Hepatocyte (in vitro differentiated cells): ENCODE measurements around the gene REELD1. TPM values are rescaled to one million over a fixed set of nuclear protein-coding genes. Genes with fewer than 3 reads are reported as not detected.

Experiments
- DNase-seq: peaks from one replicate; pipeline ENCODE4 v3.0.0-alpha.2; 2016; ENCODE audit warnings: low spot score
- H2AFZ ChIP-seq: fragments of 200-600 bp; sonication (generic); 2 replicates; pipeline ENCODE4 v1.6.0; 2016; ENCODE audit warnings: antibody characterized with exemption, mild to moderate bottlenecking
- H3K27ac ChIP-seq: fragments of 200-600 bp; sonication (generic); 2 replicates; pipeline ENCODE4 v1.5.1; 2016; ENCODE audit warnings: mild to moderate bottlenecking
- H3K27me3 ChIP-seq: fragments of 200-600 bp; sonication (generic); 2 replicates; pipeline ENCODE4 v1.6.1; 2016
- H3K36me3 ChIP-seq: fragments of 200-600 bp; sonication (generic); replicated peaks from 2 replicates; pipeline ENCODE4 v1.5.1; 2016; ENCODE audit warnings: low read depth; ENCODE audit not compliant: insufficient read depth
- H3K4me1 ChIP-seq: fragments of 200-600 bp; sonication (generic); 2 replicates; pipeline ENCODE4 v1.5.1; 2016; ENCODE audit warnings: mild to moderate bottlenecking, moderate library complexity; ENCODE audit not compliant: insufficient read depth
- H3K4me2 ChIP-seq: fragments of 200-600 bp; sonication (generic); 2 replicates; pipeline ENCODE4 v1.6.0; 2016
- H3K4me3 ChIP-seq: fragments of 200-600 bp; sonication (generic); 2 replicates; pipeline ENCODE4 v1.5.1; 2016; ENCODE audit warnings: mild to moderate bottlenecking
- H3K79me2 ChIP-seq: fragments of 200-600 bp; sonication (generic); 2 replicates; pipeline ENCODE4 v1.6.0; 2017; ENCODE audit warnings: mild to moderate bottlenecking
- H3K9me2 ChIP-seq: fragments of 200-600 bp; sonication (generic); replicated peaks from 2 replicates; pipeline ENCODE4 v1.6.0; 2017; ENCODE audit warnings: mild to moderate bottlenecking; ENCODE audit not compliant: insufficient read depth
- H3K9me3 ChIP-seq: fragments of 200-600 bp; sonication (generic); 2 replicates; pipeline ENCODE4 v1.5.1; 2016; ENCODE audit warnings: low read depth, mild to moderate bottlenecking
- H4K20me1 ChIP-seq: fragments of 200-600 bp; sonication (generic); 2 replicates; pipeline ENCODE4 v1.6.0; 2016; ENCODE audit warnings: mild to moderate bottlenecking; ENCODE audit not compliant: insufficient read depth, poor library complexity, severe bottlenecking
- EZH2 ChIP-seq: fragments of 200-600 bp; sonication (generic); IDR thresholded peaks from 2 replicates; pipeline ENCODE4 v1.6.1; 2016; ENCODE audit warnings: antibody characterized with exemption, mild to moderate bottlenecking, borderline replicate concordance
- EZH2phosphoT487 ChIP-seq: fragments of 200-600 bp; sonication (generic); IDR thresholded peaks from one replicate; pipeline ENCODE4 v1.6.1; 2018; ENCODE audit warnings: antibody characterized with exemption, mild to moderate bottlenecking, low read depth, moderate library complexity; ENCODE audit not compliant: unreplicated experiment, severe bottlenecking
- WGBS: methylation state at CpG from one replicate; pipeline ENCODE4 v1.1.6; 2016; ENCODE audit warnings: low lambda C conversion rate; ENCODE audit errors: missing lambda C conversion rate; 5-methylcytosine and 5-hydroxymethylcytosine counted together
- polyA plus RNA-seq: library from polyadenylated mRNA; unstranded; fragments of >200 nt; fragmentation: Nextera tagmentation; extraction: Ambion mirVana; gene quantifications from 2 replicates; pipeline ENCODE4 v1.2.1, GENCODE V29; 2016
- total RNA-seq: library from RNA; depleted of rRNA; stranded (reverse); fragments of >200 nt; gene quantifications from 2 replicates; pipeline ENCODE4 v1.2.3, GENCODE V29; 2014
- TF ChIP-seq, protein P1 (sequence below): fragments of 200-600 bp; sonication (generic); IDR thresholded peaks from 2 replicates; pipeline ENCODE4 v1.5.1; 2016; ENCODE audit warnings: antibody characterized with exemption, mild to moderate bottlenecking; ENCODE audit not compliant: poor library complexity

The REELD1 gene
- total and polyA plus RNA-seq, 2 experiments from 2014 or later: not detected

GRCh38 chr4:146252969-146253611, 38.8 kb downstream of the REELD1 start:
- H3K9me2 ChIP-seq: no peaks in the 10 kb centered on the region
- no peak overlapping the region for H3K4me3 ChIP-seq
- no peak overlapping the region for H3K27ac ChIP-seq
- 84% methylated on average over 5 of the region's 5 CpGs for WGBS
- H3K36me3 ChIP-seq: no peaks in the 10 kb centered on the region
- H3K27me3 ChIP-seq: no peaks in the 10 kb centered on the region
- H3K4me1 ChIP-seq: peaks cover 3% of the 10 kb centered on the region
- H3K4me2 ChIP-seq: no peak overlapping the region
- TF ChIP-seq EZH2: no peak
- no peak for TF ChIP-seq EZH2phosphoT487
- TF ChIP-seq, protein P1, sequence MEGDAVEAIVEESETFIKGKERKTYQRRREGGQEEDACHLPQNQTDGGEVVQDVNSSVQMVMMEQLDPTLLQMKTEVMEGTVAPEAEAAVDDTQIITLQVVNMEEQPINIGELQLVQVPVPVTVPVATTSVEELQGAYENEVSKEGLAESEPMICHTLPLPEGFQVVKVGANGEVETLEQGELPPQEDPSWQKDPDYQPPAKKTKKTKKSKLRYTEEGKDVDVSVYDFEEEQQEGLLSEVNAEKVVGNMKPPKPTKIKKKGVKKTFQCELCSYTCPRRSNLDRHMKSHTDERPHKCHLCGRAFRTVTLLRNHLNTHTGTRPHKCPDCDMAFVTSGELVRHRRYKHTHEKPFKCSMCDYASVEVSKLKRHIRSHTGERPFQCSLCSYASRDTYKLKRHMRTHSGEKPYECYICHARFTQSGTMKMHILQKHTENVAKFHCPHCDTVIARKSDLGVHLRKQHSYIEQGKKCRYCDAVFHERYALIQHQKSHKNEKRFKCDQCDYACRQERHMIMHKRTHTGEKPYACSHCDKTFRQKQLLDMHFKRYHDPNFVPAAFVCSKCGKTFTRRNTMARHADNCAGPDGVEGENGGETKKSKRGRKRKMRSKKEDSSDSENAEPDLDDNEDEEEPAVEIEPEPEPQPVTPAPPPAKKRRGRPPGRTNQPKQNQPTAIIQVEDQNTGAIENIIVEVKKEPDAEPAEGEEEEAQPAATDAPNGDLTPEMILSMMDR: no peak
- H3K79me2 ChIP-seq: no peaks in the 10 kb centered on the region
- H2AFZ ChIP-seq: no peak overlapping the region
- no peak for DNase-seq
- H3K9me3 ChIP-seq: no peaks in the 10 kb centered on the region
- no peaks in the 10 kb centered on the region for H4K20me1 ChIP-seq

DNA sequence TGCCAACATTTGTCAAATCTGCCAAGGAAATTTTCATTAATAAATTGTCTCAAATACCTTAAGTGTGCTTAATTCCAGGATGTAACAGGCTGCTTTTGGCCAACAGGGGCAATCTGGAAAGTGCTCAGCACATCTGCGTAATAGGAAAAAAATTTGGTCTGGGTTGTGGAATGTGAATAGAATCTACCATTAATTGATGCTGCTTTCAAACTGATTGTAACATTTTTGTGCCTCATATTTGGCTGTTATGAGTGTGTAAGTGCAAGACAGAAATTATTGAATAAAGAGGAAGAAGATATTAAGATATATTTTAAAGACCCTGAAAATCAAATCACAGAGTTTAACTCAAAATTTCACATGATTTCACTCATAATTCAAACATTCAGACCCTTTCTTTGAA, 41.1 kb downstream of the REELD1 start:
- no peaks in the 10 kb centered on the region for H3K9me3 ChIP-seq
- no peaks in the 10 kb centered on the region for H3K79me2 ChIP-seq
- H3K27me3 ChIP-seq: no peaks in the 10 kb centered on the region
- no peak overlapping the region for H2AFZ ChIP-seq
- H3K4me3 ChIP-seq: no peak overlapping the region
- DNase-seq: no peak
- H3K4me1 ChIP-seq: peaks cover 3% of the 10 kb centered on the region
- H3K4me2 ChIP-seq: no peak overlapping the region
- no peak overlapping the region for H3K27ac ChIP-seq
- no peaks in the 10 kb centered on the region for H4K20me1 ChIP-seq
- H3K36me3 ChIP-seq: no peaks in the 10 kb centered on the region
- WGBS: 93% methylated on average over 1 of the region's 1 CpG
- TF ChIP-seq, protein P1: no peak
- TF ChIP-seq EZH2phosphoT487 (no peak), EZH2 (no peak)
- no peaks in the 10 kb centered on the region for H3K9me2 ChIP-seq

DNA sequence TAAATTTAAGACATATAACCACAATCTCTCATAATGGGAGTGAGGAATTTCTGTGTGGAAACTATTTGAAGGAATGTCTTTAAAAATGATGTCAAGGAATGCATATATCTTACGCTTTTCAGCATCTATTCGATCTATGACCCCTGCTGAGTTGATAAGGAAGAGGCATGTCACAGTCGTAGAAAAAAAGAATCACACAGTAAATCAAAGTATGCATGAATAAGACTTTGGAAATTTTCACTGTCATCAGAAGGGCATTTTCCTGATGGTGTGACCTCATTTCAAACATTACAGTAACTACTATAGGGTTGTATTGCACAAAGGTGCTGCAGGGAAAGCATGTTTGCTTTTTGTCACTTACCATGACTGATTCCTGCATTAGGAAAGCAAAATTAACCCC, 41.5 kb downstream of the REELD1 start:
- Histone ChIP-seq H3K4me3 (no peak overlapping the region), H3K9me2 (no peaks in the 10 kb centered on the region), H2AFZ (no peak overlapping the region), H3K79me2 (no peaks in the 10 kb centered on the region), H3K27me3 (no peaks in the 10 kb centered on the region), H3K9me3 (no peaks in the 10 kb centered on the region), H4K20me1 (no peaks in the 10 kb centered on the region), H3K27ac (no peak overlapping the region), H3K36me3 (no peaks in the 10 kb centered on the region), H3K4me2 (no peak overlapping the region), H3K4me1 (peaks cover 3% of the 10 kb centered on the region)
- WGBS: 57% methylated on average over 3 of the region's 3 CpGs
- TF ChIP-seq EZH2 (no peak), EZH2phosphoT487 (no peak)
- TF ChIP-seq, protein P1: no peak
- no peak for DNase-seq
